COLO829 (cell line): ENCODE data around the gene TRERF1.
A peak's percentile ranks its signal among the peaks of the same experiment; 100 is the strongest.

Experiments used
- DNase-seq: peaks from one replicate; pipeline ENCODE4 v3.0.0; 2012; ENCODE audit warnings: low spot score

The TRERF1 gene

DNA sequence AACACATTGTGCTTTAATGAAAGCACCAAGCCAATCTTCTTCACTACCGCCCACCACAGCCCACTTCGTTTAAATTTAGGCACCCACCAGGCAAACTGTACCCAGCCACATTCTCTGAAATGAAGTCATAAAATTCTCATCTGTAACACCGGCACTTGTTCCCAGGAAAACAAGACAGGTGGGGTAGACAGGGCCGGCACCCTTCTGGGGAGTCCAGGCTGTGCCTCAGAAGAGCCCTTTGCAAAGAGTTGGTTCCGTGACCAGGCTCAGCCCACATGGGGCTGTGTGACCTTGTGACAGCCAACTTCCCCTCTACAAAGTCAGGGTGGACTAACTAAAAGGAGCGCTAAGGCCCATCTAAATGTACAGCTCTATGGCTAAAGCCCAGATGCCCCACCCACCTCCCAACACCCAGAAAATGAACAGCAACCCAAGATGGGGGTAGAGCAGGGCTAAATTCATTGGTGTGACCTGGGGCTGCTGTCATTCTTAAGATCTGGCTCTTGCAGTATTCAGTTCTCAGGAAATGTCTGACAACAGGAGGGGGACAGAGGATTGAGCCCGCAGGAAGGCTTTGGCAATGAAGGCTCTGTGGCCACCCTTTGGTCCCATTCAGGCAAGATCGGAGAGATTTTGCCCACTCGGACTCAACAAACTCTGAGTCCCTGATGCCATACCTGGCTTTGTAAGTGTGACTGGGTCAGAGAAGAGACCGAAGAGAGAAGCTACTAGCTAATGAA, 56.7 kb downstream of the TRERF1 start:
- DNase-seq, result no peak

DNA sequence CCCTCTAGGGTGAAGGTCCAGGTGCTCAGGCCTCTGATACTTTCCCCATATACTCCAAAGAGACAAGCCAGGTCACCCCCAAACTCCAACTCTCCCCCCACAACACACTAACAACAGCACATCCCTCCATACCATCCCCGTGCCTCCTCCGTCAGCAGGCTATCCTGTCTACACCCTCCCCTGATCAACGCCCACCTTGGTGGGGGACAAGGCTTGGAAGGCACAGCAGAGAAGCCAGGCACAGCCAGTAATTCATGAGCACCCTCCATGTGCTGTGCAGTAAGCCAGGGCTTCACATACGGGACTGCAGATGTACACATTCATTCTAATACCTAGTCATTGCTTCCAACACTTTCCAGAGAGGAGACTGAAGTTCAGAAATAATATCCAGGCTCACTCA, 57.6 kb downstream of the TRERF1 start:
- DNase-seq, result no peak

DNA sequence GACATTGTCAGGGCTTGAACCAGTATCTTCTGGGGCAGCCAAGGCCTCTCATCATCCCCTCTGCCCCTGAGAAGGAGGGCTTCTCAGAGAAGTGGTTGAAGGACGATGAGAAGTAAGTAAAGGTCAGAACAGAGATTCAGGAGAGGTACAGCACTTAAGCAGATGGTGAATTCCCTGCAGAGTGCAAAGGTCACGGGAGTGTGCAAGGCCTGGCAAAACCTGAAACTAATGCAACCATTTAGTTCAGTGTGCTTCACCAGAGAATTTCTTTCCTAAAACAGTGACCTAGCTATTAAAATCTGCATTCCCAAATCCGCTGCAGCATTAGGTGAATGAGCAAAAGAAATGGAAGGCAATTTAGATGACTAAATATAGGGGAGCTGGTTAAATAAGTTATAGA, 58.4 kb downstream of the TRERF1 start:
- DNase-seq, result no peak

DNA sequence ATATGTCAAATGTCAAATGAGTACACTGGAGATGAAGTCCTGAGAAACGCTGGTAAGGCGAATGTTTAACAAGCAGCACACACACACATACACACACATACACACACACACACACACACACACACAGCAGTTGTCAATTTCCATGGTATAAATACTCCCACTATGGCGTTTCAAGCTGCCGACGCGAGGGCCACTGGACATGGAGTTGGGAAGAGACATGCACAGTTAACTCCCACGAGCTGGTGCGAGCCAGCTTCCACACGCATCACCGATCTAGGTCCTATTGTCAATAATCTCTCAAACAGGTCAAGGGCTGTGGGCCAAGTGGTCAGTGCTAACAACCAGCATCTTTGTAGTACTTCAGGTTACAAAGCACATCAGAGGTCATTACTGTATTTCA, 58.9 kb downstream of the TRERF1 start:
- no peak for DNase-seq

DNA sequence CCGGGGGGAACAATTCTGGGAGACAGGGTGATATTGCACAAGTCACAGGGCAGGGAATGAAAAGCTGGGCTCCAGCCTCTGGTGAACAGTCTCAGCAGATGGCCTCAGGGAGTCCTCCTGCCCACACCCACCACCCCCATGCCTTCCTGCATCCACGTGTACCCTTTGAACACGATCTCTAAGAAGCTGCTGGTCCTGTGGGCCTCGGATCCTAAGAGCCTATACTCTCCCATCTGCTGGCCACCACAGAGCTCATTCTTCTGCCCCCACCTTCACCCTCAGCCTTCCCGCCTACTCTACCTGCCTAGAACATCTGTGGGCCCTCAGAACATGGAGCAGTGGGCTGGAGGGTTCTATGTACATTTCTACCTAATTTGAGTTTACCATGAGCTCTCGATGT, 60.3 kb downstream of the TRERF1 start:
- no peak for DNase-seq

DNA sequence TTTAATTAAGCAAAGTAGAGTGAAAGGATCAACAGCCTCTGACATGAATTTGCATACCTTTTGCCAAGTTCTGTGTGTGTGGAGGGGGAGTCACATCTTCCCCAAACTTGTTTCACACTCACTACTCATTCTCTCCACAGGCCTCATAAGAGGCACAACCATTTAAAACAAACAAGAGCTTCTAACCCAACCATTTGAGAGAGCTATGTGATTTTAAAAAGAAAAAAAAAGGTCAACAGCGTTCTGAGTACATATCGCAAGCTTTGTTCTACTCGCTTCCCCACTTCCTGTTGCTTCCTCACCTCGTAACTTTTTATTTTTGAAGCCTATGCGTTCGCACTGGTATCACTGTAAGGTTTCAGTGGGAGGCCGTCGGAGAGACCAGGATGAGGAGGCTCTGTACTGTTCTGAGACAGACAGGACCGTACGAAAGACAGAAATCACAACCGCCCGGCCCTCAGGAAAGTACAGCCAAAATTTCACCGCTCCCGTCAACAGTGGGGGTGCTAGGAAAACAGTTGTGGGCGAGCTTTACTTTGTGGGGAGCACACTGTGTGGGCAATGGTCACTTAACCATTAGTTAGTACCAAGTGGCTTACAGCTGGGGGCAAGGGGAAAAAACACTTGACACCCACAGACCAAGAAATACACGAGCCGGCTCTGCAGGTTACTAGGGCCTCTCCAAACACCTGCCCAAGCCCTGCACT, 61.3 kb downstream of the TRERF1 start:
- no peak for DNase-seq

DNA sequence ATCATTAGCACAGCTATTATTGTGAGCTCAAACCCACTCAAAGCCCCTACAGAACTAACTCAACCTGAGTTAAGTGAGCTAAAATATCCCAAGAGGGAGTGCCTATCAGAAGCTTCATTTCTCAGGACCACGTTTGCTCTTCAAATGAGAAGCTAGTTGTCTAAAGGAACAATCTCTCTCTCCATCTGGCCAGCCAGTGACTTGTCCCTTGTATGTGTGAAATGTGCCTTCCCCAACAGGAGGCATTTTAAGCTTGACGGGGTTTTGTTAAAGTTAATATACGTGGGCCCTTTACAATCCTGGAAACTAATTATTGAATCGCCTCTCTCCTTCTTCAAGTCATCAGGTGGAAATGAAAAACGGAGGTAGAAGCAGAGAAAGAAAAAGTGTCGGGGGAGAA, 62.0 kb downstream of the TRERF1 start:
- no peak for DNase-seq

DNA sequence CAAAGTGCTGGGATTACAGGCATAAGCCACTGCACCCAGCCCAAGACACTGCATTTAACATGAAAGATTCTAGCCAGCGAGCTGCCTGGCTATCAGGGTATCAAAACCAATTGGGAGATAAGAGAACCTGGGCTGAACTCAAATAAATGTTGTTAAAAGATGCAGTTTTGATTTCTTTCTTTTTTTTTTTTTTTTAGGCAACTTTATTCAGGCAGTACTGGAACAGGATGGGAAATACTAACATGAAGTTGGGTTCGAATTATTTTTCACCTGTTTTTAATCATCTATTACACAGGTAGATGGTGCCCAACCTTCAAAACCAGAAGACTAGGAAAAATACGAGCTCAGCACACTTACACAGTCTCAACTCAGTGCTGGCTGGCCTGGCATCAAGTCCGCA, 63.7 kb downstream of the TRERF1 start:
- no peak for DNase-seq

DNA sequence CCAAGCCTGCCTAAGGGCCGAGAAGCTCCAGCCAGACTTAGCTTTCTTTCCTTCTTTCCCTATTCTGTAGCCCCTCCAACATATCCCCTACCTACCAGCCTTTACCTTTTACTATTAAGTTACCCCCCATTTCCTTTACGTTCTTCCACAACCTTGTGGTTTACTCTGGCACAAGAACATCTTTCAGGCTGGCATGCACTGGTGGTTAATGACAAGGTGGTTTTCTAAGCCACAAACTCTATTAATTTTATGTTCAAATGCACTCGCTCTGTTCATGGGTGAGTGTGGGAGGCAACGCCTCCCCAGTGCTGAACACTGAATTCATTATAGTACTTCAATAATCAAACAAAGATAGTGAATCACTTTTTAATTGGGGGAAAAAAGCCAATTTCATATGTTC, 64.4 kb downstream of the TRERF1 start:
- peak; percentile 62 for DNase-seq

DNA sequence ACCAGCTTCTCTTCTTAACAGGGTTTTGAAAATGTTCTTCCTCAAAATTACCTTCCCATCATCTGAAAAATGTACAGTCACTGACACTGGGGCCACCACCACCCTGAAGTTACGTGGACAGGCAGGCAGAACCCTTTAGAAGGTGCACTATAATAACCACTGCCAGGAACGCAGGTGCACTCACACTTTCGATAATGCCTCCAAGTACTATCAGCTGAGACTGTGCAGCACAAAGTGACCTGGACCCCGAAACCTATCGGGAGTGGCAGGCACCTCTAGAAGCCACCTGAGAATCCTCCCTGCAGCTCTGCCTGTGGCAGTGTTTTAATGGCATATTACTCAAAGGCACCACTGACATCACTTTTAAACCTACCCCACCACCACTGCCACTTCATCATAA, 66.4 kb downstream of the TRERF1 start:
- no peak for DNase-seq

DNA sequence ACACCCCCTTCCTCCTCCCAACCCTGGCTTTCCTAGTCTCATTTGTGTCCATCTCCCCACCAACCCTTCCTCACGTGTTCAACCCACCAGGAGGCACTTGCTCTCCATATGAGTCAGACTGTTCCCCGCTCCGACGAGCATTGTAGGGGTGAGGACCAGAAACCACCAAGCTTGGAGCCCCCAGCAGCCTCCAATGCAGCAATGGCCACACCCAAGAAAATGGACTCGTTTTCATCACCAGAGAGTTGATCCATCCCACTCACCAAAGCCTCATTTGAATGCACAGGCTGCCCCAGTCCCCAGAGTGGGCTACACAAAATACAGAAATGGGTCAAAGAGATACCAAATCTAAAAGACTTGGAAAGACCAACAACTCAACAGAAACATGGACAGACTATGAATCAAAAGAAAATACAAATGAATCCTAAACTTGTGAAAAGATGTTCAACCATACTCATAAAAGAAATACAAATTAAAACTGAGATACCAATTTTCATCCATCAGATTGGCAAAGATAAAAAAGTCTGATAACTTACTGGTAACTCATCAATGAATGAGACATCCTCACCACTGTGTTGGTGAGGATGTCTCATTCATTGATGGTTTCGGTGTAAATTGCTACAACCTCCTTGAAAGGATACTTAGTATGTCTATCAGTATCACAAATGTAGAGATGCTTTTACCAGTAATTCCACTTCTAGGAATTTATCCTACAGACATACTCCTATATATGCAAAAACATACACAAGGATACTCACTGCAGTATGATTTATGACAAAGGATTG, 68.1 kb downstream of the TRERF1 start:
- DNase-seq, result no peak

DNA sequence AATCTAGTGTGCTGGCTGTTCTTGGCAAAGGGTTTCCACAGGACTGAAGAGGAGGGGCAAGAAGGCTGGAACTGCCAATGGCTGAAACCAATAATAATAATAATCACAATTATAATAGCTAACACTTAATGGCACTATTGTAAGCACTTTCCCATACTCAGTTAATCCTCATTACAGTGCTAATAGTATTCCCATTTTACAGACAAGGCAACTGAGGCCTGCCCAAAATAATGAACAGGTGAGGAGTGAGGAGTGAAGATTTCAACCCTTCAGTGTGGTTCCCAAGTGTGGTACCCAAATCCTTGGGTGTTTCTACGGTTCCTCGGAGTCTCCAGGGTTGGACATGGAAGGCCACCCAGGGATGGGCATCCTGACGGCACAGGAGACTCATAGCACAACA, 69.9 kb downstream of the TRERF1 start:
- no peak for DNase-seq

DNA sequence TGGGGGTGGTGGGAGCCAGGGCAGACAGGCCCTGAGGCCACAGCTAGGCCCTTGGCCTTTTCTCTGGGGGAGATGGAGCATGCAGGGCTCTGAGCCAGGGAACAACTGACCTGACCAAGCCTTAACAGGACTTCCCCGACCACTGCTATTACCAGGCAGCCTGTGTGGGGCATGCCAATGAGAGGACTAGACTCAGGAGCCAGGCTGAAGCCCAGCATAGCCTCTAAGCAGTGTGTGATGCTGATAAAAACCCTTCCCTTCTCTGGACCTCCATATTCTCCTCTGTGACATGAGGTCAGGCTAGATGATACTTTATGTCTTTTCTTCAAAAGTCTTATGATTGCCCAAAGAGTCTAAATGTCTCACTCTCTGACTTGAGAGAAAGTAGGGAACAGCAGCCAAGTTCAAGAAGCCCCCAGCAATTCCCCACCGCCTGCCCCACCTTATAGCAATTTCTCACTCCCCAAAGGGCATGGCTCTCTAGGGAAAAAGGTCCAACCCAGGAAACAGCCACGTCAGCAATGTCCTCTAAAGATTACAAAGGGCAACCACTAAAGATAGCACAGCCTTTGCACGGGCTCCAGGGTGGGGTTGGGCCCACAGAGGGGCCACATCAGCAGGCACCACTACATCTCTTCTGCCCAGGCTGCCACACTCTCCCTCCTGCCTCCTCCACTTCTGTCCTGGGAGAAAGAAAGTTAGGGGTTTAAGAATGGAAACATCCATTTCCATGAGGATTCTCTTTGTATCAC, 71.3 kb downstream of the TRERF1 start:
- DNase-seq, result no peak

DNA sequence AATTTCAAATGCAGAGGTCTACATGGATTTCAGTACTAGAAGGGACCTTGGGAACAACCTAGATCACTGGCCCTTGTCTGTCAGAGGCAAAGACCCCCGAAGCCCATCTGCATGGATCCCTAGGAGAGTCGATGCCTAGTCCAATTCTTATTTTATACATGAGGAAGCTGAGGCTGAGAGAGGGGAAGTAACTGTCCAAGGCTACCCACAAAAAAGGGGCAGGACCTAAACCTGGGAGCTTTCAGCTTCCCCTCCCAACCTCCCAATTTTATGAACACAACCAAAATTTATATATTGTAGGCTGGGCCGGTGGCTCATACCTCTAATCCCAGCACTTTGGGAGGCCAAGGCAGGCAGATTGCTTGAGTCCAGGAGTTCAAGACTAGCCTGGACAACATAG, 73.2 kb downstream of the TRERF1 start:
- DNase-seq, result no peak

DNA sequence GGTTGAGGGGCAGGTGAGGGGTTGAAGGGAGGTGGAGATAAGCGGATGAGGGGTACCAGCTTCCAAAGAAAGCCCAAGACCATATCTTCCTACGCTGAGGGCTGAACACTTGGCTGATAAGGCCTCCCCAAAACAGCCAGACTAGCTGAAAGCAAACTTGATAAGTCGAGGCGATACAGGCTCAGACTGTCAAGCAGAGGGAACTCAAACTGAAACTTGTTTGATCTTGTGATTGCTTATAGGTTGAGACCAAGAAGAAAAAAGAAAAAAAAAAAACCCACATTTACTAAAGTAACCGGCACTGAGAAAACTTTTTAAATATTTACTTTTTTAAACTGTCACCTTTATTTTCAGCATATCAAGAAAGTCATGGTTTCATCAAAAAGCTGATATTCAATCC, 73.6 kb downstream of the TRERF1 start:
- DNase-seq, result no peak

DNA sequence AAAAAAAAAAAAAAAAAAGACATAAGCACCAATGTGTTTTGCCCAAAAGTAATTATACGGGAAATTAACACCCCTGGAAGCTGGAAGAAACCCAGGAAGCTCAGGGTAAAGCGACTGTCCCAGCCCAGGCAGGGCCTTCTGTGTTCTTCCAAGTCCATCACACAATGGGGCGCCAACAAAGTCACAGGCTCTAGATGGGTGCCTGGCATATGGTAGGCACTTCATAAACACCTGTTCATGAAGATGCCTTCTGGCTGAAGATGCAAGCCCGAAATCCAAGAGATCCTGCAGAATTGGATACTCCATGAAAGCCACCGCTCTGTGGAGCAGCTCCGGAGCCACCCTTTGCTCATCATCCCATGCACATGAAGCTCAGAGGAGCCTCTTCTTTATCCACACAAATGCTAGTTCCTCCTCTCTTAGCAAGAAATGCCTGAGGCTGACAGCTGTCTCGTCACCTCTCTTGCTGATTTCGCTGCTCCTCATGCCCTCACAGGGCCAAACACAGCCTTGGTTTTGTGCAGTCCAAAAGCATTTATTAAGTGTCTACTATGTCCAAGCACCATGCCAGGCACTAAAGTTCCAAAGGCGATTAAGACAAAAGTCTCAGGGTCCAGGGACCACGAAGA, 76.6 kb downstream of the TRERF1 start:
- DNase-seq, result no peak

DNA sequence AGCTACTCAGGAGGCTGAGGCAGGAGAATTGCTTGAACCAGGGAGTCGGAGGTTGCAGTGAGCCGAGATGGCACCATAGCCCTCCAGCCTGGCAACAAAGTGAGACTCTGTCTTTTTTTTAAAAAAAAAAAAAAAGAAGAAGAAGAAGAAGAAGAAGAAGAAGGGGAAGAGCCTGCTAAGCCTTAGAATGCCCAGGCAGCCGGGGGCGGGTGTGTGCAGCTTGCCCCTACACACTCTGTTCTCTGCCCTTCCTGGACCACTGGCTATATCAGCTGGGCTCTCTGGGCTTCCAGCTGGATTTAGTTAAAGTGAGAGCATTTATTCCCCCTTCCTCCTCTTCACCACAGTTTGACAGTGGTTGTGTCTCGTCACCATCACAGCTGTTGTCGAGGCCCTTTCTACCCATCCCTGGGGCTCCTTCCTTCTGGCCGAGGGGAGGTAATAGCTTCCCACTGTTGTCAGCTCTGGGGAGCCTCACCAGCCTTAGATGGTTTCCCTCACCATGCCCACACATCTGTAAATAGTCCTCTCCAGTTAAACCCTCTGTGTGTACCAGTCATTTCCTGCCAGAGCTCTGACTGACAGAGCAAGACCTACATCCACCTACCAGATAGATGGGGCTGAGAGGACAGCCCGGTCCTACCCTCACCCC, 77.6 kb downstream of the TRERF1 start:
- no peak for DNase-seq

DNA sequence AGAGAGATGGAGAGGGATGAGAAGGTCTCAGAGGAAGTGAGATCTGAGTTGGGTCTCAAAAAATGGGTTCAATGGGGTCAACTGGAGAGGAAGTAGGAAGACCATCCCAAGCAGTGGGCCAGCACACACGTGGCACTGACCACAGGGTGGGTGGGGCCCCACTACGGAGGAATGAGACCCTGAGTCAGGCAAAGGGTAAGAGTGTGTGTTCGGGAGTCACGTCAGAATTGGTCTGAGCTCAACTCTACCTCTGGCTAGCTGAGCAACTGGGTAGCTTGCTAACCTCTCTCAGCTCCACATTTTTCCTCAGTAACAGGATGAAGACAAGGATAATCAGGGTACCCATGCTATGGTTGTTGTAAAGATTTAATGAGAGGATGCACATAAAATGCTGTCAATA, 79.0 kb downstream of the TRERF1 start:
- DNase-seq, result no peak

DNA sequence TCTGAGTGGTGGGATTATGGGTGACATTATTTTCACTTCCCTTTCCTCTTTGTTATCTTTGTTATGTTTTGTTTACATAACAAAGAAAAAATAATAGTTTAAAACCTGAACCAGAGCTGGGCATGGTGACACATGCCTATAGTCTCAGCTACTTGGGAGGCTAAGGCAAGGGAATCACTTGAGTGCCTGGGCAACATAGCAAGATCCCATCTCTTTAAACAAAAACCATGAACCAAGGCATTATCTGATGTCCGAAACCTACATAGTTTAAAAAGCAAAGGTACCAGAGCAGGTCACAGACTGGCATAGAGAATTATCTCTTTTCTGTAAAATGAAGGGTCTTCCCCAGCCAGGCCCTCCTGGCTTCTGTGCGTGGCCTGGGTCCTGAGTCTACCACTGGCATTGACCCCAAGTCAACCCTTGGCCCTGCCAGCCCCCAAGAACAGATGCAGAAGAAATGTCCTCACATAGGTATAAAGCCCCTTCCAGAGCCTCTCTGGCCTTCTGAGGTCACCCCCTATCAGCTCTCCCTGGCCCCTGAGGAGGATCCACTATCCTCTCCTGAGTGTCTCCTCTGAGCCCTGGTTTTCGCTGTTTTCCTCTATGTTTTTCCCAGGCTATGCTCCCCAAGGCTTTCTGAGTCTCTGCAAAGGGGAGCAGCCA, 81.3 kb downstream of the TRERF1 start:
- DNase-seq, result no peak

DNA sequence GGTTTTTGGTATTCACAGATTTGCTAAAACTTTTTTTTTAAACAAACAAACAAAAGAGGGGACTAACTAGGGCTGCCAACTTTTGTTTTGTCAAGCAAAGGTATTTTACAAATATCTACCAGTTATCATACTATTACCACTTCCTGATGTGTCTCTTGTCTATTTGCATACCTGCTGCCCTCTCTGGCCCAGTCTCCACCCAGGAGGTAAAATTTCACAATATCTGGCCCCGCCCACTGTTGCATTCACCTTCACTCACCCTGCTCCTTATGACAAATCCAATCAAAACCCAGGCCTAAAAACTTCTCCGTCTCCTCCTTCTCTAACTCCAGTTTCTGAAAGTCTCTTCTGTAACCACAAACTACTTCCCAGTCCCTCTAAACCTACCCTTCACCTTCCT, 82.2 kb downstream of the TRERF1 start:
- DNase-seq, result no peak

DNA sequence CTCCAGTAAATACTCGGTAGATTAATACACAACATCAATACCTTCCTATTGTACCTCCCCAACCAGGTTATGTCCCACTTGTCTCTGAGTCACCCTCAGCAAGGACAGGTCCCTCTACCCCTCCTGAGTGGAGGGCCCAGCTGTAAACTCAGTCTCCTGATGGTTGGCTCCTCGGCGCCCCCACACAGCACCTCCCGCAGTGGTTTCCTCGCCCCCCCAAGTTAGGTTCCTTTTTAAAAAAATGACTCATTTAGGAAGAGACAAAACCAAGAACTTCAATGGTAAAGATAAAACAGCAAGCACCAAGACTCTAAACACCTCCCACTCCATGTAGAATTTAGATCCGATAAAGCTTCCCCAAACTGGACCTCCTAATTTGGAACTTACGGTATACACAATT, 83.5 kb downstream of the TRERF1 start:
- no peak for DNase-seq
